OCI-LY7 (cell line): ENCODE data around the gene TMEM244.
"Not testable (repeated sequence)": the region's sequence is repeated elsewhere in the genome, so short reads cannot be mapped to it uniquely, and the experiment has no call there.

Experiments used
- CTCF ChIP-seq: fragments of 200-600 bp; sonication (generic); conservative IDR thresholded peaks from 2 replicates; pipeline ENCODE4 v1.5.1; 2014; ENCODE audit warnings: mild to moderate bottlenecking, antibody characterized with exemption, low read length, moderate library complexity, mixed read lengths
- EZH2phosphoT487 ChIP-seq: fragments of 200-600 bp; sonication (generic); IDR thresholded peaks from 2 replicates; pipeline ENCODE4 v1.6.1; 2018; ENCODE audit warnings: low read depth, borderline replicate concordance, mild to moderate bottlenecking, mixed run types, antibody characterized with exemption, low read length, moderate library complexity, mixed read lengths

GRCh38 chr6:129802920-129803319 is 58.2 kb downstream of the TMEM244 start:
- not testable (repeated sequence) for TF ChIP-seq CTCF, EZH2phosphoT487
